Suprapubic skin (tissue), 3 donors: ENCODE data around the gene CD300LF.

Experiments
- CTCF ChIP-seq, 2 donors: fragments of 200-600 bp in 1 of 2; fragments of 450-650 bp in 1 of 2; sonication (generic) in 1 of 2; IDR thresholded peaks; one replicate each; pipeline ENCODE4 v1.5.1; 2016 to 2019; ENCODE audit warnings: antibody characterized with exemption in 2 of 2, mild to moderate bottlenecking in 1 of 2, moderate library complexity in 1 of 2
- POLR2A ChIP-seq, 2 donors: fragments of 450-650 bp; IDR thresholded peaks; one replicate each; pipeline ENCODE4 v1.6.1; 2017; ENCODE audit warnings: antibody characterized with exemption in 2 of 2, mild to moderate bottlenecking in 2 of 2, moderate library complexity in 2 of 2

- TF ChIP-seq CTCF (IDR thresholded peaks at IDR 0.05) (no peak), POLR2A (IDR thresholded peaks at IDR 0.05) (no peak)
Measured at GRCh38 chr17:74647871-74648672, 64.7 kb downstream of the CD300LF start.
